ENCODE measurements around the gene BPIFB3.
"Not testable (repeated sequence)": the region's sequence is repeated elsewhere in the genome, so short reads cannot be mapped to it uniquely, and the experiment has no call there.

The BPIFB3 gene

GRCh38 chr20:33038243-33038642, 15.5 kb upstream of the BPIFB3 start:
- Histone ChIP-seq H3K36me3 (ENCODE audit: insufficient read depth, low read depth, low read length) (no peaks in the 10 kb centered on the region), H3K27me3 (ENCODE audit: insufficient read depth, low read length) (peaks cover 9% of the 10 kb centered on the region), H3K4me1 (ENCODE audit: insufficient read depth, low read length) (no peaks in the 10 kb centered on the region), H3K9me3 (ENCODE audit: insufficient read depth, low read depth, low read length) (no peaks in the 10 kb centered on the region), H3K9ac (ENCODE audit: low read depth, low read length) (no peak overlapping the region), H3K4me3 (ENCODE audit: low read length) (no peak overlapping the region), H3K27ac (ENCODE audit: low read length) (no peak overlapping the region)

GRCh38 chr20:33042430-33042829, 11.3 kb upstream of the BPIFB3 start:
- Histone ChIP-seq H3K27ac (ENCODE audit: low read length) (no peak overlapping the region), H3K36me3 (ENCODE audit: insufficient read depth, low read depth, low read length) (no peaks in the 10 kb centered on the region), H3K4me1 (ENCODE audit: insufficient read depth, low read length) (no peaks in the 10 kb centered on the region), H3K9ac (ENCODE audit: low read depth, low read length) (no peak overlapping the region), H3K4me3 (ENCODE audit: low read length) (no peak overlapping the region), H3K27me3 (ENCODE audit: insufficient read depth, low read length) (peaks cover 9% of the 10 kb centered on the region), H3K9me3 (ENCODE audit: insufficient read depth, low read depth, low read length) (peaks cover 7% of the 10 kb centered on the region; the same call in 1 of the 2 replicates)

- no peaks in the 10 kb centered on the region for H3K36me3 ChIP-seq (ENCODE audit: insufficient read depth, low read depth, low read length)
- peaks cover 7% of the 10 kb centered on the region; the same call in 1 of the 2 replicates for H3K9me3 ChIP-seq (ENCODE audit: insufficient read depth, low read depth, low read length)
- H3K9ac ChIP-seq (ENCODE audit: low read depth, low read length), result no peak overlapping the region
- H3K27me3 ChIP-seq (ENCODE audit: insufficient read depth, low read length), result peaks cover 3% of the 10 kb centered on the region
- no peaks in the 10 kb centered on the region for H3K4me1 ChIP-seq (ENCODE audit: insufficient read depth, low read length)
- no peak overlapping the region for H3K27ac ChIP-seq (ENCODE audit: low read length)
- no peak overlapping the region for H3K4me3 ChIP-seq (ENCODE audit: low read length)
Observed at GRCh38 chr20:33042983-33043730, 10.5 kb upstream of the BPIFB3 start.

GRCh38 chr20:33043731-33044181, 9.9 kb upstream of the BPIFB3 start:
- peaks cover 7% of the 10 kb centered on the region; the same call in 1 of the 2 replicates for H3K9me3 ChIP-seq (ENCODE audit: insufficient read depth, low read depth, low read length)
- no peak overlapping the region for H3K4me3 ChIP-seq (ENCODE audit: low read length)
- no peaks in the 10 kb centered on the region; the same call in 1 of the 2 replicates for H3K27me3 ChIP-seq (ENCODE audit: insufficient read depth, low read length)
- no peak overlapping the region for H3K27ac ChIP-seq (ENCODE audit: low read length)
- no peaks in the 10 kb centered on the region for H3K4me1 ChIP-seq (ENCODE audit: insufficient read depth, low read length)
- H3K9ac ChIP-seq (ENCODE audit: low read depth, low read length), result no peak overlapping the region
- H3K36me3 ChIP-seq (ENCODE audit: insufficient read depth, low read depth, low read length), result no peaks in the 10 kb centered on the region

- not testable (repeated sequence) for H3K4me3 ChIP-seq (ENCODE audit: low read length); H3K9me3 ChIP-seq (ENCODE audit: insufficient read depth, low read depth, low read length); H3K27ac ChIP-seq (ENCODE audit: low read length); H3K4me1 ChIP-seq (ENCODE audit: insufficient read depth, low read length); H3K36me3 ChIP-seq (ENCODE audit: insufficient read depth, low read depth, low read length); H3K9ac ChIP-seq (ENCODE audit: low read depth, low read length); H3K27me3 ChIP-seq (ENCODE audit: insufficient read depth, low read length)
Observed at GRCh38 chr20:33045129-33045721, 8.5 kb upstream of the BPIFB3 start.

- no peaks in the 10 kb centered on the region for H3K27me3 ChIP-seq (ENCODE audit: insufficient read depth, low read length)
- H3K4me3 ChIP-seq (ENCODE audit: low read length), result no peak overlapping the region
- H3K4me1 ChIP-seq (ENCODE audit: insufficient read depth, low read length), result no peaks in the 10 kb centered on the region
Observed at GRCh38 chr20:33046412-33046811, 7.3 kb upstream of the BPIFB3 start.

GRCh38 chr20:33051333-33051732, 2.4 kb upstream of the BPIFB3 start:
- H3K27ac ChIP-seq (ENCODE audit: low read length), result no peak overlapping the region
- no peaks in the 10 kb centered on the region for H3K36me3 ChIP-seq (ENCODE audit: insufficient read depth, low read depth, low read length)
- no peaks in the 10 kb centered on the region for H3K4me1 ChIP-seq (ENCODE audit: insufficient read depth, low read length)
- H3K9me3 ChIP-seq (ENCODE audit: insufficient read depth, low read depth, low read length), result no peaks in the 10 kb centered on the region
- no peak overlapping the region for H3K9ac ChIP-seq (ENCODE audit: low read depth, low read length)
- H3K4me3 ChIP-seq (ENCODE audit: low read length), result no peak overlapping the region
- no peaks in the 10 kb centered on the region for H3K27me3 ChIP-seq (ENCODE audit: insufficient read depth, low read length)

More at GRCh38 chr20:33046412-33046811, 7.3 kb upstream of the BPIFB3 start:
- no peak overlapping the region for H3K27ac ChIP-seq (ENCODE audit: low read length)
- no peaks in the 10 kb centered on the region for H3K36me3 ChIP-seq (ENCODE audit: insufficient read depth, low read depth, low read length)
- H3K9me3 ChIP-seq (ENCODE audit: insufficient read depth, low read depth, low read length), result peaks cover 7% of the 10 kb centered on the region; the same call in 1 of the 2 replicates
- no peak overlapping the region for H3K9ac ChIP-seq (ENCODE audit: low read depth, low read length)

- H3K9ac ChIP-seq (ENCODE audit: low read depth, low read length), result no peak overlapping the region
- H3K27me3 ChIP-seq (ENCODE audit: insufficient read depth, low read length), result no peaks in the 10 kb centered on the region
- H3K27ac ChIP-seq (ENCODE audit: low read length), result no peak overlapping the region
- H3K9me3 ChIP-seq (ENCODE audit: insufficient read depth, low read depth, low read length), result no peaks in the 10 kb centered on the region
- no peaks in the 10 kb centered on the region for H3K4me1 ChIP-seq (ENCODE audit: insufficient read depth, low read length)
- no peaks in the 10 kb centered on the region for H3K36me3 ChIP-seq (ENCODE audit: insufficient read depth, low read depth, low read length)
- H3K4me3 ChIP-seq (ENCODE audit: low read length), result no peak overlapping the region
Observed at GRCh38 chr20:33054381-33054780, 678 bp downstream of the BPIFB3 start.

- Histone ChIP-seq H3K9ac (ENCODE audit: low read depth, low read length) (no peak overlapping the region), H3K4me3 (ENCODE audit: low read length) (no peak overlapping the region), H3K4me1 (ENCODE audit: insufficient read depth, low read length) (no peaks in the 10 kb centered on the region), H3K27me3 (ENCODE audit: insufficient read depth, low read length) (no peaks in the 10 kb centered on the region), H3K36me3 (ENCODE audit: insufficient read depth, low read depth, low read length) (no peaks in the 10 kb centered on the region), H3K9me3 (ENCODE audit: insufficient read depth, low read depth, low read length) (no peaks in the 10 kb centered on the region), H3K27ac (ENCODE audit: low read length) (no peak overlapping the region)
Observed at GRCh38 chr20:33054791-33055190, 1.1 kb downstream of the BPIFB3 start.

- H3K36me3 ChIP-seq (ENCODE audit: insufficient read depth, low read depth, low read length), result no peaks in the 10 kb centered on the region
- no peaks in the 10 kb centered on the region for H3K27me3 ChIP-seq (ENCODE audit: insufficient read depth, low read length)
- no peak overlapping the region for H3K9ac ChIP-seq (ENCODE audit: low read depth, low read length)
- no peak overlapping the region for H3K27ac ChIP-seq (ENCODE audit: low read length)
- H3K4me1 ChIP-seq (ENCODE audit: insufficient read depth, low read length), result no peaks in the 10 kb centered on the region
- H3K9me3 ChIP-seq (ENCODE audit: insufficient read depth, low read depth, low read length), result no peaks in the 10 kb centered on the region
- no peak overlapping the region for H3K4me3 ChIP-seq (ENCODE audit: low read length)
Observed at GRCh38 chr20:33059136-33059535, 5.4 kb downstream of the BPIFB3 start.

- H3K9me3 ChIP-seq (ENCODE audit: insufficient read depth, low read depth, low read length), result no peaks in the 10 kb centered on the region
- H3K4me3 ChIP-seq (ENCODE audit: low read length), result no peak overlapping the region
- H3K4me1 ChIP-seq (ENCODE audit: insufficient read depth, low read length), result no peaks in the 10 kb centered on the region
- H3K9ac ChIP-seq (ENCODE audit: low read depth, low read length), result no peak overlapping the region
- no peak overlapping the region for H3K27ac ChIP-seq (ENCODE audit: low read length)
- H3K27me3 ChIP-seq (ENCODE audit: insufficient read depth, low read length), result no peaks in the 10 kb centered on the region
- no peaks in the 10 kb centered on the region for H3K36me3 ChIP-seq (ENCODE audit: insufficient read depth, low read depth, low read length)
Observed at GRCh38 chr20:33059741-33060390, 6.2 kb downstream of the BPIFB3 start.

GRCh38 chr20:33061658-33062028, 7.9 kb downstream of the BPIFB3 start:
- H3K27me3 ChIP-seq (ENCODE audit: insufficient read depth, low read length), result no peaks in the 10 kb centered on the region
- no peak overlapping the region for H3K9ac ChIP-seq (ENCODE audit: low read depth, low read length)
- H3K4me1 ChIP-seq (ENCODE audit: insufficient read depth, low read length), result no peaks in the 10 kb centered on the region
- no peaks in the 10 kb centered on the region for H3K9me3 ChIP-seq (ENCODE audit: insufficient read depth, low read depth, low read length)
- no peak overlapping the region for H3K27ac ChIP-seq (ENCODE audit: low read length)
- H3K4me3 ChIP-seq (ENCODE audit: low read length), result no peak overlapping the region
- no peaks in the 10 kb centered on the region for H3K36me3 ChIP-seq (ENCODE audit: insufficient read depth, low read depth, low read length)
